ENCODE results near the gene TSGA10IP.

GRCh38 chr11:65900899-65901180, 44.4 kb upstream of the TSGA10IP start:
- no peak for TF ChIP-seq POLR2A (IDR thresholded peaks at IDR 0.05)
- no peak for TF ChIP-seq CTCF (IDR thresholded peaks at IDR 0.05)
